NCI-H82 treated with DMSO at 0.1 percent for 48 hours (cell line): ENCODE measurements around the gene HAPLN3.
A peak's percentile ranks its signal among the peaks of the same experiment; 100 is the strongest.

Source experiments
- DNase-seq: peaks from one replicate; lab custom pipeline; 2025; ENCODE audit not compliant: unreplicated experiment; lab: John Stamatoyannopoulos, UW

HAPLN3 gene

DNA sequence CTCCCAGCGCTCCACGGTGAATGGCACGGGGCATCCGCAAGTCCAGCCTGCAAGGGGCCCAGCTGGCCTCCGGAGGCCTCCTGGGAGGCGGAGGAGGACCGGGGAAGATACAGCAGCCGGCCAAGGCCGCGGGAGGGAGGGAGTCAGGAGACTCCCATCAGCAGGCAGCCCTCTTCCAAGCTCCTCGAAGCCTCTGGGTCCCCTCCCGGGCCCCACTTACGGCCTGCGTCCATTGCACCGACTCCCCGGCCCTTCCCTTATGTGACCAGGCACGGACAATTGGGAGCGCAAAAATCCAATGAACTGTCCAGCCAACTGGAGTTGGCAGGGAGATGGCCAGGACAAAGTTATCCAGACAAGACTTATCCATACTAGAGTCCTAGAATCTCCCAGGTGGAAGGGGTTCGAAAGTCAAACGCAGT lies 17.2 kb upstream of the HAPLN3 start:
- DNase-seq, result no peak

GRCh38 chr15:88911766-88912118 lies 16.4 kb upstream of the HAPLN3 start:
- peak; percentile 76 for DNase-seq

DNA sequence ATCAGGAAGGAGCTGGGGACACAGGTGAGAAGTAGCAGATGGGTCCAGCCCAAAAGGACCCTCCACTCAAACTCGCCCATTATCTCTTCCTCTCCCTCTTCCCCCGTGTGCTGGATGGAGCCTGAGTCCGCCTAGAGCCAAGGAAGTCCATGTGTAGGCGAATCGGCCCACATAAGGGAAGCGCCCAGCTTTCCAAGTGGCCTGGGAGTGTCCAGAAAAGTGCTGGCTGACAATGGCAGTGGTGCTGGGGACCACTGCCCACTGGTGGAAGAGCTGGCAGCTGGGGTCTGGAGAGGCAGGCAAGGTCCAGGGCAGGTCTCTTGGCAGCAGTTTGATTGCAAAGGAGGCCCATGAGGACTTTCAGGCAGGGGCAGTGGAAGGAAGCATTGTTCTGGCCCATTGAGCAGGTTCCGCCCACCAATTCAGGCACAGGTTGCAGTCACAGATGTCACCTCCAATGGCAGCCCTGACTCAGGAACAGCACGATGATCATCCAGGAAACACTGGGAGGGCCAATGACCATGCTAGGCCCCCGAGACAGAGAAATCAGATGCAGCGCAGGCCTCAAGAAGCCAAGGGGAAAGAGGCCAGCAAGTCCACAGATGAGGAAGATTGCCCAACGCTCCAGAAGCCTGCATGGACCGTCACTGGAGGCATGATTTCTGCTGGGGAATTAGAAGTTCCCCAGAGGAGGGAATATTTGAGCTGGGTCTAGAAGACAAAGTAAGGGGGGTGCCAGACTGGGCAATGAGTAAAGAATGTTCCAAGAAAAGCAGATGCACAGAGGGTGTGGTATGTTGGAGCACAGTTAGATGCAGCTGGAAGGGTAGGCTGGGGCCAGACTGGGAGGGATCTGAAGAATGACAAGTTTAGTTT lies 14.8 kb upstream of the HAPLN3 start:
- DNase-seq, result no peak

DNA sequence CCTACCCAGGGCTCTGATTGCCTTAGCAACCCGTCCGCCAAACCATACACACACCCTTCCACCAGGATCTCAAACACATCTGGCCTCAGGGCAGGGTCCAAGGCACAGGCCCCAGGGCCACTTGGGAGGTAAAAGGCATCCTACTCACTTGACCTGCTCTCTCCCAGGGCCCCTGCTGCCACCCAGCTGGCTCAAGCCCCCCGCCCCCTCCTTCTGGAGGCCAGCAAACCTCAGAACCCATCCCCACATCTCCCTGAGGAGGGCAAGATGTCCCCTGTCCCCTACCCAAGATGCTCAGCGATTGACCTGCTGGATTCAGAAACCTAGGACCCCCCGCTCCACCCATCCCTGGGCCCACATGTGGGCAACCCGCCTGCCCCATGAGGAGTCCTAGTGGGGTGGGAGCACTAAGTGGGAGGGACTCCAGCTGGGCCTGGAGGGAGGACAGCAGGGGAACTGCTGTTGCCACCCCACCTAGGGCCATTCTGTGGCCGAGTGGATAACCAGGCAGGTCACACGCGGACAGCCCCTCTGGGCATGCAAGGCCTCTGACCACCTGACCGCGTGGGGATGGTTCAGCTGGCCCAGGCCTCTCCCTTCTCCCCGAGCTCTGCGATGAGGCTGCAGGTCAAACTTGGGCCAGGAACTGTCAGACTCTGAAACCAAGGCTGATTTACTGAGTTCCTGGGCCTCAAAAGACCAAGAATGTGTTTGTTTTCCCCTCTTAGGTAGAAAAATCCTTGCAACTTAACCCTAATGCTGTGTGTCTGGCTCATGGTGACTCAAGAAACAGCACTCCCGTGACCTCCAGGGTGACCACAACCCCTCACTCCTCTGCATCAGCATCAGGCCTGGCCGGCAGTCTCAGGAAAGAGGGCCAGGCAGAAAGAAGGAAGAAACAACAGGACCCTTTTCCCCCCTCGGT lies 13.6 kb upstream of the HAPLN3 start:
- DNase-seq, result no peak

GRCh38 chr15:88908123-88908522 lies 12.8 kb upstream of the HAPLN3 start:
- no peak for DNase-seq

- no peak for DNase-seq
These were observed 11.8 kb upstream of the HAPLN3 start for GRCh38 chr15:88907111-88907510.

DNA sequence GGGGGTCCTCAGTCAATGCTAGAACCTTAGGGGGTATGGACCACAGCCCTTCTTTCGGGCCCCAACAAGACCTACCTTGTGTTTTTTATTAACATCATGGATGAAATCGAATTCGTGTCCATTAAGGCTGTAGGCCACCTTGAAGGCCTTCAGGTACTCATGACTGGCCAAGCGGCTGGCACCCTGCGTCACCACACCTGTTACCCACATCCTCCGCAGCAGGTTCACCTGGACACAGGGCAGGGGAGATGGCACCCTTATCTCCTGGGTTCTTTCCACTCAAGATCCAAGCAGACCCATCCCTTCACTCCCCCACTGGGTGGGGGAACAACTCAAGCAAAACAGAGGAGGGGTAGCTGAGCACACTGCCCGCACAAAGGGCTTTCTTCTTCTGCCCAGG lies 11.2 kb upstream of the HAPLN3 start:
- DNase-seq, result no peak

DNA sequence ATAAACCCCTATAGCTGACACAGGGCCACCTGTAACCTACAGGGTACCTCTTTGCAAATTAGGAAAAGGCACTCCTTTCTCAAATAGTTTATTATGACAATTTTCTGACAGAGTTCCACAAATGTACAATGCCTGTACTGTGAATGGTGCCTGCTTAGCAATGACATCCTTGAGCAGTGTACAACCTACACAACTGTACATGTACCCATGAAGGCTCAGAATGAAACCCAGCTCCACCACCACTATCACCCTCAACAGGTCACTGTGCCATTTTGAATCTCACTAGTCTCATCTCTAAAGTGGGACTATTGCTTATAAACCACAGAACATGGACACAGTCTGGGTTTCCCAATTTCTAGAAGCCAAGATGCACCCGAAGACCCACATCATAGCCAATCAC lies 10.8 kb upstream of the HAPLN3 start:
- no peak for DNase-seq

GRCh38 chr15:88905576-88905975 lies 10.2 kb upstream of the HAPLN3 start:
- DNase-seq, result no peak

- peak; percentile 49 for DNase-seq
These were observed 9.4 kb upstream of the HAPLN3 start for GRCh38 chr15:88904624-88905327.

DNA sequence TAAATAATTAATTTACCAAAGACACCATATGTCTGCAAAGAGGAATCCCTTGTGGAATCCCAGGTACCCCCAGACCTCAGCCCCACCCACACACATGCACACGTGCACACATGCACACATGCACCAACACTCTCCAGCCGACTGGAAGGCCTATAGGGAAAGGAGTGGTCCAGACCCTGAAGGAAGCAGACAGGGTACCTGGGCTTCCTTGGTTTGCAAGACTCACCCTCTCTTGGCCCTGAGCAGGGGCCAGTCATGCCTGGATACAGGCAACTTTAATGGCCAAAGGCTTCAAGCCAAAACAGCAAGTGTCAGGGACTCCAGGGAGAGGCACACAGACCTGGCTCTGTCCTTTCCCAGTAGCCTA lies 8.9 kb upstream of the HAPLN3 start:
- no peak for DNase-seq

- DNase-seq, result no peak
These were observed 7.5 kb upstream of the HAPLN3 start for GRCh38 chr15:88902846-88903245.

- no peak for DNase-seq
These were observed 7.0 kb upstream of the HAPLN3 start for GRCh38 chr15:88902221-88902835.

DNA sequence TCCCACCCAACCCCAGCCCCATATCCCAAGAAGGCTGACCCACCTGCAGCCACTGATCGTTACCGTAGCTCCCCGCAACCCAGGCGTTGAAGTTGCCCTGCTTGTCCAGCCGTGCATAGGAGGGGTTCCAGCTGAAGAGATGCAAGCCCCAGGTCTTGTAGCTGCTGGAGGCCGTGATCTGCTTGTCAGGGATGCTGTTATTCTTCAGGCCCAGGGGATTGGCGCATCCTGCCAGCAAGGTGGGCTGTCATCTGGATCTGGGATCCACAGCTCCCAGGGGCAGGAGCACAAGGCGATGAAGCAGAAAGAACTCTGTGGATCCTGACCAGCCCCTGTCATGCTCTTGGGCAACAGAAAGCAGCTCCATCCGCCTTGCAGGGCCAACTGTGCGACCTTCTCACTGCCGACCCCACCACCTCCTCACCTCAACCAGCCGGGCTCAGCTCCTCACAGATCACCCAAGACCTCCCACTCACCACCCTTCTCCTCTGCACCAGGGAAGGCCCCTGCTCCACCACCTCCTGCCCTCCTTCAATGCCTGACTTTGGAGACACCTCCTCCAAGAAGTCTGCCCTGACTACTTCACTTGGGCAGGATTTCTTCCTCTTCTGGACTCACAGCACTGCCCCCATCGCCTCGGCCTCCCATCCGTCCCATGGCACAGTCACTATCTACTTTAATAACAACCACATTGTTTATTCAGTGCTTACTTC lies 6.3 kb upstream of the HAPLN3 start:
- no peak for DNase-seq

GRCh38 chr15:88900982-88901418 lies 5.7 kb upstream of the HAPLN3 start:
- no peak for DNase-seq

GRCh38 chr15:88900309-88900981 lies 5.1 kb upstream of the HAPLN3 start:
- no peak for DNase-seq

DNA sequence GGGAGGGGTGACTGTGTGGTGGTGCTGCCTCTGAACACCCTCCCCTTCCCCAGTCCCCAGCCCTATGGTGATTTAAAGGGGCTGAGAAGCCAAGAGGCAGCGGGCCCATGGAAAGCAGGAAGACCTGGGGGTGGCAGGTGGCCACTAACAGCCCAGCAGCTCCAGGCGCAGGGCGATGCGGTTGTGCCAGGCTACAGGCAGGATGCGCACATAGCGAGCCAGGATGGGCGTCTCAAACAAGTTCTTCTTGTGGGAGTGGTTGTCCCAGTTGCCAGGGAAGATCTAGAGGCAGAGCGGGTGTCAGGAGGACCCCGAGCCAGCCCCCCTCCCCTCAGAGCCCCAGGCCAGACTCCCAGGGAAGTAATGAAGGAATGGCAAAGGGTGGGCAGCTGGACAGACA lies 3.9 kb upstream of the HAPLN3 start:
- DNase-seq, result no peak

- DNase-seq, result no peak
These were observed 3.4 kb upstream of the HAPLN3 start for GRCh38 chr15:88898736-88899135.

DNA sequence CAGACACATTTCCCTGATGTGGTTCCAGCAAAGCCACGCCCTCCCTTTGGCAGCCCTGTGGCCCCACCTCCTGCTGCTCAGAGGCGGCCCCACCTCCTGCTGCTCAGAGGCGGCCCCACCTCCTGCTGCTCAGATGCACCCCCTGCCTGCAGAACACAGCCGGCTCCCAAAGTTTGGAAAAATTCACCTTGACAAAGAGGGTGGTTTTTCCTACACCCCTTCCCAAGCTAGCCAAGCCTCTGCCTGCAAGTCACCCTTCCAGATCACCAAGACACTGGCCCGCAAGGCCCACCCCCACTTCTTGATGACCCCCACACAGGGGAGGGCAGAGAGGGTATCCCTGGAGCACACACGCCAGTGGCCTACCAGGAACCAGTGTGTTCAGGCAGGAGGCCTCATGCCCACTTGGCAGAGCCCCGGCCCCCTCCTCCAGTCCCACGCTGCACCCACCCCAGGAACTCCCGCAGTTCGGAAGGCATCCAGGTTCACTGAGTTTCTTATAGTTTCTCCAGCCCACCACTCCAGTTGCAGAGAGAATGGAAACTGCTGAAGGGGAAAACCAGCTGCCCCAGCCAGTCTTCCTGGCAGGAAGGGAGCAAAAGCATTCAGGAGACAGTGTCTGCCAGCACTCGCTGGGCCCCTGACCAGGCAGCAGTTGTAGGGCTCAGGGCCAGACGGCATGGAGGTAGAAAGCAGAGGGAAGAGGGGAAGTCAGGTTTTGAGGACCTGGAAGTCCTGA lies 2.3 kb upstream of the HAPLN3 start:
- peak; percentile 56 for DNase-seq
